ENCODE results near the gene S100A12.
"Not testable (repeated sequence)": the region's sequence is repeated elsewhere in the genome, so short reads cannot be mapped to it uniquely, and the experiment has no call there.

The S100A12 gene

GRCh38 chr1:153353226-153353947, 22.0 kb downstream of the S100A12 start:
- DNase-seq (ENCODE audit: low read depth in 2 of 2) = no peak

GRCh38 chr1:153352523-153352922, 22.9 kb downstream of the S100A12 start:
- peak in 1 of 2 experiments; percentile 8 for DNase-seq (ENCODE audit: low read depth in 2 of 2)

- no peak for DNase-seq (ENCODE audit: low read depth in 2 of 2)
These were observed 25.0 kb downstream of the S100A12 start for GRCh38 chr1:153350321-153350957.

GRCh38 chr1:153349363-153350320, 25.8 kb downstream of the S100A12 start:
- DNase-seq (ENCODE audit: low read depth in 2 of 2) = no peak

GRCh38 chr1:153348511-153349362, 26.7 kb downstream of the S100A12 start, which contains the start of gene PGLYRP4:
Gene PGLYRP4, minus strand, starts transcription at chr1:153348841. Its CDS starts 909 bp downstream, at chr1:153347932.
- DNase-seq (ENCODE audit: low read depth in 2 of 2) = no peak

- no peak for DNase-seq (ENCODE audit: low read depth in 2 of 2)
These were observed 27.6 kb downstream of the S100A12 start for GRCh38 chr1:153347856-153348255.

GRCh38 chr1:153347049-153347448, 28.4 kb downstream of the S100A12 start:
- not testable (repeated sequence) for DNase-seq (ENCODE audit: low read depth in 2 of 2)

GRCh38 chr1:153346077-153346723, 29.2 kb downstream of the S100A12 start:
- DNase-seq (ENCODE audit: low read depth in 2 of 2) = no peak

- DNase-seq (ENCODE audit: low read depth in 2 of 2) = no peak
These were observed 30.0 kb downstream of the S100A12 start for GRCh38 chr1:153345187-153346076.

GRCh38 chr1:153344718-153345025, 30.7 kb downstream of the S100A12 start:
- DNase-seq (ENCODE audit: low read depth in 2 of 2) = no peak

- DNase-seq (ENCODE audit: low read depth in 2 of 2) = no peak
These were observed 31.4 kb downstream of the S100A12 start for GRCh38 chr1:153343811-153344717.

- no peak for DNase-seq (ENCODE audit: low read depth in 2 of 2)
These were observed 32.3 kb downstream of the S100A12 start for GRCh38 chr1:153343040-153343681.

GRCh38 chr1:153342178-153342577, 33.2 kb downstream of the S100A12 start:
- no peak for DNase-seq (ENCODE audit: low read depth in 2 of 2)

GRCh38 chr1:153341431-153341934, 33.9 kb downstream of the S100A12 start:
- no peak for DNase-seq (ENCODE audit: low read depth in 2 of 2)

- DNase-seq (ENCODE audit: low read depth in 2 of 2) = no peak
These were observed 35.1 kb downstream of the S100A12 start for GRCh38 chr1:153340356-153340755.

- no peak for DNase-seq (ENCODE audit: low read depth in 2 of 2)
These were observed 35.6 kb downstream of the S100A12 start for GRCh38 chr1:153339802-153340201.

GRCh38 chr1:153337980-153338853, 37.2 kb downstream of the S100A12 start:
- no peak for DNase-seq (ENCODE audit: low read depth in 2 of 2)
